Raji (cell line): ENCODE measurements around the gene MYO5A.

Experiments
- POLR2A ChIP-seq: IDR thresholded peaks from 2 replicates; pipeline ENCODE4 v1.6.1; 2011; ENCODE audit warnings: low read depth, low read length, control low read depth; ENCODE audit not compliant: insufficient read depth

The MYO5A gene

GRCh38 chr15:52369030-52369429, 159.7 kb downstream of the MYO5A start:
- no peak for TF ChIP-seq POLR2A

GRCh38 chr15:52368402-52368801, 160.3 kb downstream of the MYO5A start:
- TF ChIP-seq POLR2A, result no peak

GRCh38 chr15:52362497-52362896, 166.2 kb downstream of the MYO5A start:
- no peak for TF ChIP-seq POLR2A

GRCh38 chr15:52361975-52362494, 166.6 kb downstream of the MYO5A start:
- TF ChIP-seq POLR2A, result no peak

GRCh38 chr15:52361494-52361893, 167.2 kb downstream of the MYO5A start:
- TF ChIP-seq POLR2A, result no peak

- TF ChIP-seq POLR2A, result no peak
These were observed 168.2 kb downstream of the MYO5A start for GRCh38 chr15:52360229-52361203.

- TF ChIP-seq POLR2A, result no peak
These were observed 169.0 kb downstream of the MYO5A start for GRCh38 chr15:52359722-52360121.

GRCh38 chr15:52357949-52358348, 170.7 kb downstream of the MYO5A start:
- no peak for TF ChIP-seq POLR2A

GRCh38 chr15:52352086-52352485, 176.6 kb downstream of the MYO5A start:
- TF ChIP-seq POLR2A, result no peak

GRCh38 chr15:52351206-52351908, 177.3 kb downstream of the MYO5A start:
- TF ChIP-seq POLR2A, result no peak

GRCh38 chr15:52350423-52350822, 178.3 kb downstream of the MYO5A start:
- no peak for TF ChIP-seq POLR2A

- no peak for TF ChIP-seq POLR2A
These were observed 179.5 kb downstream of the MYO5A start for GRCh38 chr15:52349052-52349700.

- no peak for TF ChIP-seq POLR2A
These were observed 180.5 kb downstream of the MYO5A start for GRCh38 chr15:52348056-52348745.

- no peak for TF ChIP-seq POLR2A
These were observed 184.1 kb downstream of the MYO5A start for GRCh38 chr15:52344592-52344991.

GRCh38 chr15:52343831-52344230, 184.8 kb downstream of the MYO5A start:
- TF ChIP-seq POLR2A, result no peak
